ENCODE results near the gene LRIG2.

DNA sequence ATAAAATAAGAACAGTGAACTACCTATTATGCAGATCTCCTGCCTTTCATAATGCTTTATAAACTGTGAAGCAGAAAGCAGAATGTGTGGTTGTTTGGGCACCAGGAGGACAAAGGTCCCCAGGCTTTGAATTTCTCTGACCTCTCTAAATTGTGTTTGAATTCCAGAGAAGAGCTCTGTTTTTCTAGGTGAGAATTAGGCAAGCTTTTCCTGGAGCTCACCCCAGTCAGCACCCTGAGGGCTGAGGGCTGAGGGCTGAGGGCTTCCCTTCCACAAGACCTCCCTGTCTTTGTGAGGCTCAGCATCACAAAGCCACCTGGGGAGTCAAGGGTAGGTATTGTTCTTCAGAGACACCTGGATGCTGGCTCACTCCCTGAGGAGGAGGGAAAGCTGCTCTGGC lies 45.5 kb upstream of the LRIG2 start:
- TF ChIP-seq, protein P1, sequence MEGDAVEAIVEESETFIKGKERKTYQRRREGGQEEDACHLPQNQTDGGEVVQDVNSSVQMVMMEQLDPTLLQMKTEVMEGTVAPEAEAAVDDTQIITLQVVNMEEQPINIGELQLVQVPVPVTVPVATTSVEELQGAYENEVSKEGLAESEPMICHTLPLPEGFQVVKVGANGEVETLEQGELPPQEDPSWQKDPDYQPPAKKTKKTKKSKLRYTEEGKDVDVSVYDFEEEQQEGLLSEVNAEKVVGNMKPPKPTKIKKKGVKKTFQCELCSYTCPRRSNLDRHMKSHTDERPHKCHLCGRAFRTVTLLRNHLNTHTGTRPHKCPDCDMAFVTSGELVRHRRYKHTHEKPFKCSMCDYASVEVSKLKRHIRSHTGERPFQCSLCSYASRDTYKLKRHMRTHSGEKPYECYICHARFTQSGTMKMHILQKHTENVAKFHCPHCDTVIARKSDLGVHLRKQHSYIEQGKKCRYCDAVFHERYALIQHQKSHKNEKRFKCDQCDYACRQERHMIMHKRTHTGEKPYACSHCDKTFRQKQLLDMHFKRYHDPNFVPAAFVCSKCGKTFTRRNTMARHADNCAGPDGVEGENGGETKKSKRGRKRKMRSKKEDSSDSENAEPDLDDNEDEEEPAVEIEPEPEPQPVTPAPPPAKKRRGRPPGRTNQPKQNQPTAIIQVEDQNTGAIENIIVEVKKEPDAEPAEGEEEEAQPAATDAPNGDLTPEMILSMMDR (IDR thresholded peaks at IDR 0.05) = no peak
- TF ChIP-seq POLR2AphosphoS5 (IDR thresholded peaks at IDR 0.05) = no peak
